Stimulated activated CD4-positive, alpha-beta T cell treated with anti-CD3 and anti-CD28 coated beads, Interleukin-12 subunit alpha, Interleukin-12 subunit beta, amount 100 ng/mL, for 48 hours (primary cell): ENCODE measurements around the gene FYN.
A peak's percentile ranks its signal among the peaks of the same experiment; 100 is the strongest.

Experiments used
- DNase-seq, 3 donors: peaks; one replicate each; pipeline ENCODE4 v3.0.0-alpha.2; 2020; ENCODE audit warnings: low read depth in 2 of 3, low spot score in 1 of 3

The FYN gene

DNA sequence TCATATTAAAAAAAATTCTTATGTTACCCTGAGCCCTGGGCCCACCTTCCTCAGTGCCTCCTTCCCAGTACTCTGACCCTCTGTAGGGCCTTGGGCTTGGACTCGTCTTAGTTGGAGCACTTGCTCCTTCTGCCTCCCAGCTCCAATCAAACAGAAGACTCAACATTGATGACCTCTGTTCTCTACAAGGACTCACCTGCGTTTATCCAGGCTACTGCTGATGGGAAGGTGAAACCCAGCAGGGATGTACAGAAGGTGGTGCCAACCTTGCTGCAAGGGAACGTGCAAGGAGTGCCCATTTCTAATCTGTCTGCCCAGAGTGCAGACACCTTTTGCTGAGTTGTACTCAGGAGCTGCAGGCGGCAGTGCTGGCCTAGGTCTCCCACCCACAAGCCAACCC, 38.9 kb downstream of the FYN start:
- no peak for DNase-seq

DNA sequence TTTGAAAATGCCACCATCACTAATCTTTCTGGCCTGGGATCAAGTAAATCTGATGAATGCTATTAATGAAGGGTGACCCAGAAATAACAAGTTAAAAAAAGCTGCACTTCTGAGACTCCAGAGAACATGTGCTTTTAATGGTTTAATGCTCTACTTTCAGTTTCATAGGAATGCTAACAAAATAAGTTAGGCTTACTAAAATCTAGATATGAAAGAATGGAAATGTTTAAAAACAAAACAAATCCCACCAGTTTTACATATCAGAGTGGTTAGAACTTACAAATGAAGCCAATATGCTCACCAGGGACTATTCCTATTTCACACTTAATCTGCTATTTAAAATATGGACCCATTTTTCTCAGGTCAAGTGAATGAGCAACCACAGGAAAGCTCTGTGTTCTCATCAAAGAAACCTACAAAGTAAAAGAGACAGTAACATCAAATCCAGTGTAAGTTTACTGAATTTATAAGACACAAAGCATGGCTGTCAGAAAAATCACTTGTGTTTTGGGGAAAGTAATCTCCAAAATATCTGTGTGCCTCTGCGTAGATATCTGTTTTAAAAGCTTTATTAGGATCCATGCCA, 40.3 kb downstream of the FYN start:
- no peak for DNase-seq

DNA sequence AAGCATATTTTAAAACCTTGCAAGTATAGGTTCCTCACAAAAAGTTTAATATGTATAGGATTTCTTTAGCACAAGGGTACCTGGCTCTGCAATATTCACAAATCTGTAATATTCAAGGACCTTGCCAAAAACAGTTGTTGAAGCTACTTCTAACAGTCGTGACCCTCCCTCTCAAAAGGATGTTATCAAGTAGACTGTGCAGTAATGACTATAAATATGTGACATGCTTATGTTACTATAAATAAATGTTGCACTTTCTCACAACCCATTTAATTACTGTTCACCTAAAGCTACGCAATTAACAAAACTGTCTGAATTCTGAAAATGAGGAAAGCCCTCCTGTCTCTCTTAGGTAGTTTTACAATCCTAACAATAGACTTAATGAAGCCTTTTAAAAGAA, 41.8 kb downstream of the FYN start:
- DNase-seq, result no peak

DNA sequence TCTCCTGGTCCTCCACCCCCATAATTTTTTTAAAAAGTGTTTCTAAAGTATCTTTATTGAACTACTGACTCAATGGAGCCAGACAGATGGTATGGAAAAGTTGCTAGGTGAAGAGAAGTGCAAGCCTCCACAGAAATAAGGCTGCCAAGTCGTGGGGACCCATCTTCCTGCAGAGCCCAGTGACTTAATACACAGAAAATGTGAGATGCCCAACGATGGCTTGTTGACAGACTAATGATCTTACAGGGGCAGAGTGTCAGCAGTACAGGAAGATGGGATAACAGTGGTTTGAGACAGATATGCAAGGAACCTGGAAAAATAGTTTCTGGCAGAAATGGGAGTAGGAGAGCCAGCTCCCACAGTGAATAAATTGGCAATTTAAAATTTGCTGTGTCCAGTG, 43.3 kb downstream of the FYN start:
- no peak for DNase-seq

DNA sequence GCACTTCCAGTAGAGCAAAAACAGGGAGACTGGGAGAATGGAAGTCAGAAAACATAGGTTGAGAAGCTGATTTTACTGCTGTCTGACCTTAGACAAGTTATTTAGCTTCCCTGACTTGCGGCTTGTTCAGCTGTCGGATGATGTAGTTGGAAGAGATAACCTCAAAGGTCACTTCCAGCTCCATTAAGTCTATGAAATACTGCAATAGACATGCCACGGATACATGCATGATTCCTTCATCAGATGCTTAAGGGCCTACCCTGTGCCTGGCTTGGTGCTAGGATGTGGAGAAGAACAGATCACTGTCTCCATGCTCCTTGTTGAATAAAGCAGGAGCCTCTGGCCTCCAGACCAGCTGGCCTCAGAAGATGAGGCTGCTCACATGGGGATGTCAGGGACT, 43.7 kb downstream of the FYN start:
- no peak for DNase-seq

DNA sequence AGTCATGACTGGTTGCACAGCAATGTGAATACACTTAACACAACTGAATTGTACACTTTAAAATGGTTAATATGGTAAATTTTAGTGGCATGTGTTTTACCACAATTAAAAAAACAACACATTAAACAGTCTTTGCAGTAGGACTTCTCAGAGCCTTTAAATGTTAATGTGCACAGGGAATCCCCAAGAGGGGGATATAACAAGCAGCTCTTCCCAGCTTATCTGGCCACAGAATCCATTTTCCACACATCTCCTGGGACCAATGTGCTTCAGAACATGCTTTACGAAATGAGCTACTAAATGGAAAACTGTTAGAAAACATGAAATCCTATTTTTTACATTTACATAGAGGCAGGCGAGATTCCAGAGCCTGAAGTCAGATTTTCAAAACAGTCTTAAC, 44.4 kb downstream of the FYN start:
- DNase-seq, result no peak

DNA sequence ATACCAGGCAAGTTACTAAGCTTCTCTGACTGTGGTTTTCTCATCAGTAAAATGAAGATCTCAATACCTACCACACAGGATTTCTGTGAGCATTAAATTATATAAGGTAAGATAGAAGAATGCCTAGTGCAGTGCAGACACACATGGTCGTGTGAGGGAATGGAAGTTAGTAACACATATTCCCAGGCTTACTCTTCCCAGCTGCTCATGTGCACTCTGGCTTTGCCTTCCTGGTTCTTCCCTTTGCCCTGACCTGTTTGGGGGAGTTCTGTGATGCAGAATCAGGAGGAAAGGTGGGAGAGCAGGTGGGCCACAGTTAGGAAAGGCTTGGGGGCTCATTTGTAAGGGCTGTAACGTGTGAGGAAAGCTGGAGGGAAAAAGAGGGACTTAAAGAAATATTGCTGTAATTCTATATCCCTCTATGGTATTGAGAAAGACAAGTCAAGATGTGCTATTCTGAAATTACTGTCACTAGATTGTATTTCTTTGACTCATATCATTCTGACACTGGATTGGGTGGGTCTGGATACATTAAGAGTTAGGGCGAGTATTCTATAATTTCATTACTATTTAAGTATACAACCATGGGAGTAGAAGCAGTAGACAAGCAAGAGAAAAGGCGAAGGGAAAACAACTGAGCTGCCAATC, 47.7 kb downstream of the FYN start:
- DNase-seq, result no peak

DNA sequence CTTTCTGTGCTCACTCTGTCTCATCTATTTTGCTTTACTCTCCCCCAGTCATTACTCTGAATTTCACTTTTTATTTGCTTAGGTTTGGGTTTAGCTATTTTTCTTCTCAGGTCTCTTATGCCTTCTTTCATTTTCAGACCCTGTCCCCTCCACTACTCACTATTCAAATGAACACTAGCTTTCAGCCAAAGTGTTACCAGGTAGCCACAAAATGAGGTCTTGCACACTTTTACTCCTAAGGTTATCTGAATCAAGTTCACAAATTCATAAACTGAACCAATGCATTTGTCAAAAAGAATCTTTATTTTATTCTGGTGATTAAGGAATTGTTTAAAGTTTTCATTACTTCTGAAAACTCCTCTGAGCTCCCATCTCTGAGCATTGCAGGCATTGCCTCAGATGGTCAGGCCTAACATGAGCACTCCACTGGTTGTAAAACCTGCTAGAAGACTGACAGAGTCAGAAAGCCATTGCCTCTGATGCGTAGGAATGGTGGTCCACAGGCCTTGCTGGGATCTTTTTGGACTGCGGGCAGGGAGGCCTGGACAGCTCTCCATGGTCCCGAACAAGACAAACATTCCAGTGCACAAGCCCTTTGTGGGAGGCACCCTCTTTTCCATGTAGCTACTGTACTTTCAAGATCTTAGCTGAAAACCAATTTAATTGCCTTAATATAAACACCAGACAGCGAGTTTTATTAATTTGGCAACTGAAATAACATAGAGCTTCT, 48.5 kb downstream of the FYN start:
- DNase-seq, result no peak

DNA sequence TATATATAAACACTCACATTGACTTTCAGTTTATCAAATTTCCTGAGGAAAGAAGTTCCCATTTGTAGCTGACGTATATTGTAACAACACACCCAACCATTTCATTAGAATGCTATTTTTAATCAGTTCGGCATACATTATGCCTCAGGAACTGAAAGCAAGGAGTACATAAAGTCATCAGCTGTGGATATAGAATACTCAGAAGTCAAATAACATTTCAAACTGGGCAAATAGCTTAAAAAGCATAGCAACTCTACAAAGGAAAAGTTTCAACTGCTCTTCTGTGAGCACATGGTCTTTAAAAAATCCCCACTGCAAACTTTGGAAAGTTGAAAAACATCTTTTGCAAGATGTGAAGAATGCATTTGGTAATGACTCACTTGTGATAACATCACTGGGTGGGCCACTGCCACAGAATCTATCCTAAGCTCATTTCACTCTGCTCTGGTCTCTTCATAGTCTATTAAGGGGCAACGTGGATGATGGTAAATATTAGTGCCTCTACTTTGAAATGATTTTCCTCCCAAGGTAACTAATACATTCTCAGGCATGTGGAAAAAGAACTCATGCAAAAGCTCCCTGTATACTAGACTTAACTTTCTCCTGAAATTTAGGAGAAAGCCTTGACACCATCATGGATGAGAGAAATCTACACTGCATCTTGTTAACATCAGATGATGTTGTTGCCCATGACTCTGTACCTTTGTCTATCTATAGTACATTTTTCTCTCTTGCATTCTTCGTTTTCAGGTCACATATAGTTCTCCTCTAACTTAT, 49.2 kb downstream of the FYN start:
- DNase-seq, result no peak

DNA sequence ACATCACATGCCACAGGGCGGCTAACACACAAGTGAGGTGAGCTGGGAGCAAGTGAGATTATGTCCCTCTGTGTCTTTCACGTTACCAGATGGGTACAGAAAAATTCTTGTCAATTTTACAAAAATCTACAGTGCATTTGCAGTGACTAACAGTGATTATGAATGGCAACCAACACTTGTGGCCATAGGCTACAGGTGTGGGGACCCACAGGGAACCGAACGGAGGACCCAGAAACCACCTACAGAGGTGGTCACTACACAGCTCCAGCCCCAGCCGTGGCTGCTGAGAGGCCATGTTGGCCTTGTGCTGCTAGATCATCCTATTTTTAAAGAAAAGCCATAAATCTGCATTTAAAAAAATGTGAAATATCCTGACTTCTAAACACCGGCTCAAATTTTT, 50.2 kb downstream of the FYN start:
- no peak for DNase-seq

DNA sequence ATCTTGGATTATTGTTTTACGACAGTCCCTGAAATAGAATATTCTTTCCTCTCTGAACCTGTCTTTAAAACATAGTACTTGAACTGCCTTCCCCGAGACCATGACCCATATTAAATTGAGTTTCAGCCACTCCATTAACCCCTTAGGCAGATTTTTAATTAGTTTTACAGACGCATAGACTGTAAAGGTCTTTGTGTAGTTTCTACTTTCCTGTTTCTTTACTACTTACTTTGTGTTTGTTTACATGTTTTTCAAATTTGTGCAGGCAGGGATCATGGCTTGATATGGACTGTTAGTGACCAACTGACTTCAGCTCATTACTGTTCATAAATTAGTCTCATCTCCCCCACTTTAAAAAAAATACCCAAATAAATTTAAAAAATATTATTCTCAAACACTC, 53.8 kb downstream of the FYN start:
- DNase-seq, result no peak

DNA sequence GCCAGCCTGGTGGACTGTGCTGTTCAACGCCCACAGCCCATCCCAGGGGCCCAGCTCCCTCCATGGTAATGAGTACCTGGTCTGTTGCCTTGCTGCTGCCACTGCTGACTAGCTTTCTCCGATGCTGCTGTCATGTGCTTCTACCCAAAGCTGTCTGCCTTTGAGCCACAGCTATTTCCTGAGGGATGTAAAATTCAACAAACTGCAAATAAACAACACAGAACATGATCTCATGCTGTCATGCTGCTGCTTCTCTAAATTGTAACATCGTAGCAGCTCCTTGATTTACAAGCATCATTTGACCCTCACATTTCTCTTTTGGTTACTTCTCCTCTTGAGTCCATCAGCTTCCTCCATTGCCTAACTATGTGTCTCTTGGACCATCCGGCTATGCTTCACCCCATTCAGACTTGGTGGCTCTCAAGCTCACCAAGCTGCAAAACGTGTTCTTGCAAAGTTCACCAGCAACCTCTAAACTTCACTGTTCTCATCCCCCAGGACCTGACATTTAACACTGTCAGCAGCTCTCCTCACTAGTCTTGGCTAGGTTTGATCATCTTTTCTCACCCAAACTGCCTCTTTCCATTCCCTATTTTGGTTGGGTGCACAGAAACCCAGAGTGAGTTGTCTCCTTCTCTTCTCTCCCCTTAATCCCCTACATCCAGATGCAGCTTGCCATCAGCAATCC, 54.6 kb downstream of the FYN start:
- no peak for DNase-seq

DNA sequence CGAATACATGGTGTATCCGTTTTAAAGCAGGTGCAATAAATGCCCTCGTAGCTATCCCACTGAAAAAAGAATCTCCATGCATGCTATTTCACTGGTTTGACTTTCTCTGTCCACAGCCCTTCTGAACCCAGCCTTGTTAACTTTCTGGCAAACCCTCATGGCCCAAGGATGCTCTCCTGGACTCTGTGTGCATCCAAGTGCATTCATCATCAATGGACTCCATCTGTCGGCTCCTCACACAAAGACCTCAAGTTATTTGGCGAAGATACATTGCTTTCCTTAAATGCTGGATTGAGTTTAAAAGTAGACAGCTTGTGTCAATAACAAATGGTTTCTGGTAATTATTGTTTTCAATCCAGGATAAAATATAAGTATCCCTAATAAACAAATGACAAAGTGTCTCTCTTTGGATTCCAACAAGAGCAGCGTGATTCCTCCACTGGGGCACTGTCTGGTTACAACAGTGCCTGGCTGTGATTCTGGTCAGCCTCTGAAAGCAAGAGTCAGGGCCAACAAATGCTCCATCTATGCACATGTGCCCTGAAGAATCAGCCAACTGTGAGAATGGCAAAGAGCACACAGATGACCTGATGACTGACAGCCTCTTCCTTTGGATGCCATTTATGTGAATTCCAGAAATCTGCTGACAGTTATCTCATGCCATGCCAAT, 55.7 kb downstream of the FYN start:
- DNase-seq, result no peak

DNA sequence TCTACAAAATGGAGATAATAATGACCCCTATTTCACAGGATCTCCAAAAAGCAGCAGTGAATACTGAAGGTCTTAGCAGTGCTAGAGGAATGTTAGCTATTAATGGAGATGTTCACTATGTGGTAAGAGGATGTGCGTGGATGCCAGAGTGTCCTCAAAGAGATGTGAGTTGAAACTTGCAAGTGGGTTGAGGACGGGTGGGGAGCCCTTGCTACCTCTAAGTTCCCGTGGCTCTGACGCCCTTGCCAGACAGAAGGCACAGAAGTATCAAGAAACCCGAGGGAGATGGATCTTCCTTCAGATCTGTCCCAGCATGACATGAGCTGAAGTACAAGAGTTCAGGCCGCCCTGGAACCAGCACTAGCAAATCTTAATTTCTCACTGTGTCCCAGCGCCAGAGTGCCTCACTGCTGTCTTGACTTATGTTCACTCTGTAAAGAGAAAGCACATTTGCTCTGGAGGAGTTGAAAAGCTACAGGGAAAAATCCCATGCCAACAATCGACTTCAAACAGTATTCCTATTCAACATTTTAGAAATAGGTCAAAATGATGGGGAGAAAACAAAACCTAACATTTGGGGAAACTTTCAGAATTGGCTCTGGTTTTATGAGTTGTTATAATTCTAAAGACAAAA, 59.5 kb downstream of the FYN start:
- no peak for DNase-seq

DNA sequence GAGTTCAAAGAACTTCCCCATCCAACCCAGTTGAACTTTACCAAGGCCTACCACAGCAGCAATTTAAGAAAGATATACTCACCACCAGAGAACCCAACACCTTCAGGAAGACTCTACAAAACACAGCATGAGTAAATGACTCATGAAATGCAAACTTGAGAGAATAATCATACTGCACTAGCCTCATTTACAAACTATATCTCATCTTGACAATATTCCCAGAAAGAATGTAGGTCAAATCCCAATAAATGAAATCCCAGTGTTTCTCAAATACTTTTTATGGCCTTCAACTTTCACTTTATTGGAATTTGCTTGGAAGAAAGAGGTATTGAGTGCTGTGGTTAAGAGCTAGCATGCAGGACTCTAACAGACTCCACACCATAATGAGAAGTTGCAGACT, 60.0 kb downstream of the FYN start:
- DNase-seq, result no peak

DNA sequence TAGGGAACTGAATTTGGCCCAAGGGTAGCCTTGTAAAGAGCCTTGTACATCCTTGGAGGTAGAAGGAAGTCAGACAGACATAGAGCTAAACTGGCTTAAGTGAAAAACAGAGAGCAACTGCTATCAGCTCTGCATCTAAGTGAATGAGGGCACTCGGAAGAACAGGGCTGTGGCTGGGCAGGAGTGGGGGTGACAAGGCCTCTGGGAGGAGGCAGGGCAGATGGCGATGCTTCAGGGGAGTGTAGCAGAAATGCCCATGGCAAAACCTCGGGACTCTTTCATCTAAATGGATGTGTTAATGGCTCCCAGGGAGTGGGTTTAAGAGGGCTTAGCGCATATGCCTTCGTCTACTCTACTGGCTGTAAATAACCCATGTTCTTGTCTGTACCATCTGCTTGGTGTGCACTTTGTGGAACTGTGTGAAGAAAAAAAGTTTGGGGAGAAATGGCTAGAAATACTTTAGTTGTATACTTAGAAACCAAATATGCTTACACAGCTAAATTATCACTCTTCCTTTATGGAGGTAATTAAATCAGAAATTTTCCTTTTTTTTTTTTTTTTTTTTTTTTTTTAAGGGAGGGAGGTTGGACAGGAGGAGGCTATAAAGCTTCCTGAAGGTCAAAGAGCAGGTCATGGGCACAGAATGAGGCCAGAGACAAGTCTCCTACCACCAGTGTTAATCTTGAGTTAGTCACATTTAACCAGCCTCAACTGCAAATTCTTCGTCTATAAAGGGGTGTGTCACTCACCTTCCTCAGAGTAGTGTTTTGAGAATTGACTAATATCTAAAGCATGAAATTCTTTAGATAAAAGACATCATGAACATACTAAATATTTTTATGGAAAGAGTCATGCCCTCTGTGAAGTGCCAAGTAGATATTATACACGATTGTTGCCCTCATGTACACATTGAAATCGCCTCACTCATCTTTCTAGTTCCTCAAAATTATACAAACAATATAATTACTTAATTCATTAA, 60.9 kb downstream of the FYN start:
- DNase-seq, result no peak

DNA sequence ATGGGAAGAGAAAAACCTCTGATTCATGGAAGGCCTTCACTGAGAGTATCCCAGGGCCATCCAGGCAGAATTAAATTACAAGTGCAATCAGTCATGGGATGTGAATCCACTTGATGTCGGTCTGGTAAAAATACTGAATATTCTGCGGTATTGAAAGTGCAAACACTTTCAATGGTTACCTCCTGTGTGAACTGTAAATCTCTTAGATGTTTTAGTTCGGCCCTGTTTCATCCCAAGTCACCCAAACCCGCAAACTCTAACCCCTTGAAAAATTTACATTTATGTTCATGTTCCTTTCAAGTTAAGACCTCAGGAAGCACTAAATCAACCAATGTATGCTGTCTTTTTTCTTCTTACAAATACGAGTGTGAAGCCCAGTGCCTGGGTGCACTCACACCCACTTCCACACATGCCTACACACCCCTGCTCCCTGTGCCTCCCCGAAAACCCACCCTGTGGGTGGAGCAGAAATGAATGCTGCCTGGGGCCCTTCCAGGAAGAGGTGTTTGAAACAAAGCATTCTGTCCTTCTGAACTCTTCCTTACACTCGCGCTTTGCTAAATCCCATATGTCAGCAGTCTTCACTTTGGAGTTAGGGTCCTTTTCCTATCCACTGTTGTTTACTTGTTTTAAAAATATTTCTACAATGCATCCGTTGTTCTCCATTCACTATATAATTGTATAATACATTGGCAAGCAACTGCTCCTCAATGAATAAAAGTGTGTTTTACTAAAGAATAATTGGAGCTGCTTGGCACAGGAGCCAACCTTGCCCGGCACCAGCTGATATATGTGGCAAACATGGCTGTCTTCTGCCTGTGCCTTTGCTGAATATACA, 62.7 kb downstream of the FYN start:
- DNase-seq, result peak in 1 of 3 donors; percentile 37

DNA sequence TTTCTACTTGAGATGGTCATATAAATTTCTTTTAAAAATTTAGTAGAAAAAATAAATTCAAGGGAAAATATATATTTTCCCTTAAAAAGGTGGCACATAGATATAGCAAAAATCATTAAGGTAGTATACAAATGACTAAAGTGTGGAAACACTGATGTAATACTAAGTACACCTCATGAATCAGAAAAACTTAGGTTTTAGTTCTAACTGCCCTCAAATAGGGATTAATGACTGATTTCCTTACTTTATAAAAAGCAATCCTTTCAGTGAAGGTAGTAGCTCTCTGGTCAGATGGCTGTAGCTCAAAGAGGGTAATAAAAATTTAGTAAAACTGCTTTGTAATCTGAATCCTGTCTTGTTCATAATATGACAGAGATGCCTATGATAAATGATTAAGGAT, 63.5 kb downstream of the FYN start:
- no peak for DNase-seq
